BLaER1 (cell line): ENCODE measurements around the gene TOGARAM2.
"Not testable (repeated sequence)": the region's sequence is repeated elsewhere in the genome, so short reads cannot be mapped to it uniquely, and the experiment has no call there.

Experiments used
- H3K27ac ChIP-seq: shearing (Covaris generic); formaldehyde crosslinking; 2 replicates; pipeline ENCODE4 v1.8.1; 2022
- H3K27me3 ChIP-seq: shearing (Covaris generic); formaldehyde crosslinking; 2 replicates; pipeline ENCODE4 v1.8.1; 2022
- H3K36me3 ChIP-seq: shearing (Covaris generic); formaldehyde crosslinking; 2 replicates; pipeline ENCODE4 v1.8.1; 2022
- H3K4me1 ChIP-seq: shearing (Covaris generic); formaldehyde crosslinking; 2 replicates; pipeline ENCODE4 v1.8.1; 2022
- H3K4me2 ChIP-seq: shearing (Covaris generic); formaldehyde crosslinking; 2 replicates; pipeline ENCODE4 v1.8.1; 2022
- H3K4me3 ChIP-seq: shearing (Covaris generic); formaldehyde crosslinking; 2 replicates; pipeline ENCODE4 v1.8.1; 2022
- H3K9ac ChIP-seq: shearing (Covaris generic); formaldehyde crosslinking; 2 replicates; pipeline ENCODE4 v1.8.1; 2022
- H3K9me3 ChIP-seq: shearing (Covaris generic); formaldehyde crosslinking; 2 replicates; pipeline ENCODE4 v1.8.1; 2022
- H4K20me1 ChIP-seq: shearing (Covaris generic); formaldehyde crosslinking; 2 replicates; pipeline ENCODE4 v1.8.1; 2022
- Cebpa-rat ChIP-seq: shearing (Covaris generic); IDR thresholded peaks from 2 replicates; pipeline ENCODE4 v1.8.1; 2022

The TOGARAM2 gene

DNA sequence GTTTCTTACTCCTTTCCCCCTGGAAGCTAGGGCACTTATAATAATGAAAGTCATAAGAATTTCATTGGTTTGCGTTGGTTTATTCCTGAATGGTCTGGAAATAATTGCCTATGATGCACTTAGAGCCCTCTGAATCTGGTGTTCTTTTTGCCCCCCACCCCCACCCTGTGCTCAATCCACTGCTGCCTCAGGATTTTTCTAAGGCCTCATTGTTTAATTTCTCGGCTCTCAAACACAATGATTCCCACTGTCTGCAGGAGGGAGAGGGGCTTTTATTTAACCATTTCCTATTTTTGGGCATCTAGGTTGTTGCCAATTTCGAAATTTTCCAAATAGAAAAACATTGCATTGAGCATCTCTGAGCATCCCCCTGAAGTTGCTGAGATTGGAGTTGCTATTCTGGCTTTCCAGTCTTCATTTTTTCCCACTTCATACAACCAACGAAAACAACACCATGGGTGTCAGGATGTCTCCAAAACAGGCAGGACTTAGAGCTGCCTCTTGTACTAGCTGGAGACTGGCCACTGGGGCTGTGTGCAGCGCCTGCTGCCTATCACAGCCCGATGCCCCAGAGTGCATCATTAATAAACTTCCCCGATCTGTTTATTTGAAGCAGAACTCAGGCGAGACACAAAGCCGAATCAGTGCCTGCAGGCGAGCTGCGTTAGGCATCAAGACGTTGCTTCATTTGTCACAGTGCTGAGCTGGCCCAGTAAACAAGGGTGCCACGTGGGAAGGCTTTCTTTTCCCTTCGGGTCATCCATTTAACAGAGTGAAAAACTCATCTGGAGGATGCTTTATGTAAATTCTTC, 95.0 kb downstream of the TOGARAM2 start:
- Histone ChIP-seq H3K36me3 (no peaks in the 10 kb centered on the region), H3K4me1 (peaks cover 38% of the 10 kb centered on the region), H3K27me3 (no peaks in the 10 kb centered on the region), H4K20me1 (no peaks in the 10 kb centered on the region), H3K9ac (no peak overlapping the region), H3K4me3 (no peak overlapping the region), H3K4me2 (peak overlapping the region; percentile 46), H3K27ac (no peak overlapping the region), H3K9me3 (peaks cover 26% of the 10 kb centered on the region)
- no peak for TF ChIP-seq Cebpa-rat

DNA sequence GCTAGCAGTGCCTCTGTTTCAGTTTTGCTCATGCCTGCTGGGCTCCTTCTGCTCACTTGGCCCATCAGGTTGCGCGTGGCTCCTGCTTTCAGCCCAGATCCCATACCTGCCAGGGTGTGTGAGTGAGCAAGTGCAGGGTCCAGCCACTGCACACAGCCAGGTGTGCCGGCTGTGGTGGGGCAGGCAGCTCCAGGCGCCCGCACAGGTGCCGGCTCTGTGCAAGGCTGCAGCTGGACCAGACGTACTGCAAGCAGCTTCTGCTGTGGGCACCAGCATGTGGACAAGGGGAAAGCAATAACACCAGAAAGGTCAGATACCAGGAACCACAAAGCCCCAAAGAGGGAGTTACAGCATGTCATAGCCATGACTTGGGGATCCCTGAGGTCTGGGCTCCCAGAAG, 98.8 kb downstream of the TOGARAM2 start:
- Histone ChIP-seq H3K4me1 (peaks cover 16% of the 10 kb centered on the region), H3K27ac (no peak overlapping the region), H3K27me3 (no peaks in the 10 kb centered on the region), H3K36me3 (no peaks in the 10 kb centered on the region), H3K4me3 (no peak overlapping the region), H4K20me1 (no peaks in the 10 kb centered on the region), H3K4me2 (no peak overlapping the region), H3K9ac (no peak overlapping the region), H3K9me3 (peaks cover 29% of the 10 kb centered on the region)
- TF ChIP-seq Cebpa-rat: no peak

DNA sequence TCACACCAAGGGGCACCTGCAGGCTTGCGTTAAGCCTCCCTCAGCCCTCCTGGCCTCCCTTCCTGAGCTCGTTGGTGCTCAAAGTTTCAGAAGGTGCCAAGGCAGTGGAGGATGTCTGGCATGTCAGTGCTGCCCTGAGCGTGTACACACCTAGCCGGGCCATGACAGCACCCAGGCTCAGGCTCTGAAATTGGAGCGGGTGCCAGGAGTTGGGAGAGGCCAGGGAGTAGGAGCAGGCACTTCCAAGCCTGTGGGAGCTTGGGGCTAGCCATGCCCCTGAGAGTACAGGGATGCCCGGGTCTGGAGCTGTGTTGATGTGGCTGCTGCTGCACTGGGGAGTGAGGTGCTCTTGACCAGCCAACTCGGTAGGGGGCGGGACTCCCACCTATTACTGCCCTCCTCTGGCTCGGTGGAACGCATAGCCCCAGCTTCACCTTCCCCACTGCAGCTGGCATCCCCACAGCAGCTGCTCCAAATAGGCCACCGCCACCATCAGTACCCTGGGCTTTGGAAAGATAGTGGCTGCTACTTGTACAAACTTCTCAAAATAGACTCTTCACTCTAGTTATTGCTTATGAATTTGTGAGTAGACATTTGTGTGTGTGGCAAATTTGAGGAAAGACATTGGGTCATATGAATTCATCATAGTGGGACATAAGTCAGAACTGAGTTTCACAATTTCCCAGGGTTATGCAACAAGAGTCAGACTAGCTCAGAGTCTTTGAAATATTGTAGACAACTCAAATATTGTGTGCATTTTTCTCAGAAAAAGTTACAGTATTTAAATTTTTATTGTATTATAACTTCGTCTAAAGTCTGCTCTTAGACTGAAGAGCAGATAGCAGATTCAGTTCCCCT, 100.0 kb downstream of the TOGARAM2 start:
- no peaks in the 10 kb centered on the region for H3K36me3 ChIP-seq
- no peak overlapping the region for H3K4me2 ChIP-seq
- no peak for TF ChIP-seq Cebpa-rat
- H3K4me3 ChIP-seq: no peak overlapping the region
- no peak overlapping the region for H3K9ac ChIP-seq
- H3K27ac ChIP-seq: no peak overlapping the region
- peaks cover 6% of the 10 kb centered on the region for H3K4me1 ChIP-seq
- no peaks in the 10 kb centered on the region for H4K20me1 ChIP-seq
- peaks cover 29% of the 10 kb centered on the region for H3K9me3 ChIP-seq
- H3K27me3 ChIP-seq: no peaks in the 10 kb centered on the region

DNA sequence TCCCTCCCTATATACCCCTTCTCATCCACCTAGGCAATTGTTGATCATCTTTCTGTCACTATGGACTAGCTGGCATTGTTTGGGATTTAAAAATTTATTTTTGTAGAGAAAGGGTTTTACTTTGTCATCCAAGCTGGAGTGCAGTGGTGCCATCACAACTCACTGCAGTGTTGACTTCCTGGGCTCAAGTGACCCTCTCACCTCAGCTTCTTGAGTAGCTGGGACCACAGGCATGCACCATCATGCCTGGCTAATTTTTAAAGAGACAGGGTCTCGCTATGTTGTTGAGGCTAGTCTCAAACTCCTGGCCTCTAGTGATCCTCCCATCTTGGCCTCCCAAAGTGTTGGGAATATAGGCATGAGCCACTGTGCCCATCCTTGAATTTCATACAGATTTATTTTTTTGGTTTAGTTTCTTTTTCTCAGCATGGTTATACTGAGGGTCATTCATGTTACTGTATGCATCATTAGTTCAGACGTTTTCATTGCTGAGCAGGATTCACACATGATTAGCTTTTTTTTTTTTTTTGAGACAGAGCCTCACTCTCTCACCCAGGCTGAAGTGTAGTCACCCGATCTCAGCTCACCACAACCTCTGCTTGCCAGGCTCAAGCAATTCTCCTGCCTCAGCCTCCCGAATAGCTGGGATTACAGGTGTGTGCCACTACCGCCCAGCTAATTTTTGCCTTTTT, 101.9 kb downstream of the TOGARAM2 start:
- no peaks in the 10 kb centered on the region for H3K36me3 ChIP-seq
- H3K4me2 ChIP-seq: no peak overlapping the region
- H4K20me1 ChIP-seq: no peaks in the 10 kb centered on the region
- no peaks in the 10 kb centered on the region for H3K4me1 ChIP-seq
- H3K27ac ChIP-seq: no peak overlapping the region
- peaks cover 23% of the 10 kb centered on the region for H3K9me3 ChIP-seq
- no peak overlapping the region for H3K9ac ChIP-seq
- H3K4me3 ChIP-seq: no peak overlapping the region
- no peaks in the 10 kb centered on the region for H3K27me3 ChIP-seq
- no peak for TF ChIP-seq Cebpa-rat

DNA sequence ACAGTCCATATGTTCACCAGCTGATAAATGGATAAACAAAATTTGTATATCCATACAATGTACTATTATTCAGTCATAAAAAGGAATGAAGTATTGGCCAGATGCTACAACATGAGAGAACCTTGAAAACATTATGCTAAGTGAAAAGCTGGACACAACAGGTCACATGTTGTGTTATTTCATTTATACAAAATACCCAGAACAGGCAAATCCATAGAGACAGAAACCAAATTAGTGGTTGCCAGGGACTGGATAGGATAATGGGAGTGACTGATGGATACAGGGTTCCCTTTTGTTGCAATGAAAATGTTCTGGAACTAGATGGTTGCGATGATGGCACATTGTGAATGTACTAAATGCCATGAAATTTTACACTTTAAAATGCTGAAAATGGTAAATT, 103.5 kb downstream of the TOGARAM2 start:
- Histone ChIP-seq H3K27ac (no peak overlapping the region), H3K4me1 (no peaks in the 10 kb centered on the region)
- TF ChIP-seq Cebpa-rat: no peak

DNA sequence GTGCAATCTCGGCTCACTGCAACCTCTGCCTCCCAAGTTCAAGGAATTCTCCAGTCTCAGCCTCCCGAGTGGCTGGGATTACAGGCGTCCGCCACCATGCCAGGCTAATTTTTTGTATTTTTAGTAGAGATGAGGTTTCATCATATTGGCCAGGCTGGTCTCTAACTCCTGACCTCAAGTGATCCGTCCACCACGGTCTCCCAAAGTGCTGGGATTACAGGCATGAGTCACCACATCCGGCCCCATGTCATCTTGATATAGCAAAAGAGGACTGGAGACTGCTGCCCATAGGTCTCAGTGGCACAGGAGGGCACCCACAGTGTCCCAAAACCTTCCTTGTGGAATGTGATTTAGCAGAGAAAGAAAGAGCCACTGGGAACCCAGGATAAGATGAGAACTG, 109.2 kb downstream of the TOGARAM2 start:
- not testable (repeated sequence) for H3K4me2 ChIP-seq, H3K27ac ChIP-seq, H3K27me3 ChIP-seq, H3K4me1 ChIP-seq, H3K9ac ChIP-seq, H3K36me3 ChIP-seq, H4K20me1 ChIP-seq, H3K9me3 ChIP-seq, H3K4me3 ChIP-seq

More for the DNA sequence above, 103.5 kb downstream of the TOGARAM2 start:
- peaks cover 18% of the 10 kb centered on the region for H3K9me3 ChIP-seq
- H3K9ac ChIP-seq: no peak overlapping the region
- no peak overlapping the region for H3K4me3 ChIP-seq
- no peaks in the 10 kb centered on the region for H3K36me3 ChIP-seq
- no peaks in the 10 kb centered on the region for H3K27me3 ChIP-seq
- H4K20me1 ChIP-seq: no peaks in the 10 kb centered on the region
- H3K4me2 ChIP-seq: no peak overlapping the region

DNA sequence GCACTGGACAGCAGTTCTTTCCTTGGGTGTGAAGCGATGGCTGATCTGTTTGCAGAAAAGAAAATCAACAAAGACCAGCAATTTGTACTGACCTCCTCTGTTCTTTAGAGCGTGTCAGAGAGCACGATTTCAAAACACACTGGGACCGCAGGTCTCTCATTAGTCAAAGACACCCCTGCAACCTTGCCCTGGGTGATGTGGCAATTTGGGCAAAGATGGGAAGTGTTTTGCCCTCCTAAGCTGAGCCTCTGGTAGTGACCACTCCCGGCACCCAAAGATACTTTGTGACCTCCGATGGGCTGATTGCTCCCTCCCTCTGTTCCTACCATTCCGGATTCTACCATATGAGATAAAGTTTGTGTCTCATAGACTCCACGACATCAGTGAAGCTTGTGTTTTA, 115.9 kb downstream of the TOGARAM2 start:
- H3K9ac ChIP-seq: no peak overlapping the region

DNA sequence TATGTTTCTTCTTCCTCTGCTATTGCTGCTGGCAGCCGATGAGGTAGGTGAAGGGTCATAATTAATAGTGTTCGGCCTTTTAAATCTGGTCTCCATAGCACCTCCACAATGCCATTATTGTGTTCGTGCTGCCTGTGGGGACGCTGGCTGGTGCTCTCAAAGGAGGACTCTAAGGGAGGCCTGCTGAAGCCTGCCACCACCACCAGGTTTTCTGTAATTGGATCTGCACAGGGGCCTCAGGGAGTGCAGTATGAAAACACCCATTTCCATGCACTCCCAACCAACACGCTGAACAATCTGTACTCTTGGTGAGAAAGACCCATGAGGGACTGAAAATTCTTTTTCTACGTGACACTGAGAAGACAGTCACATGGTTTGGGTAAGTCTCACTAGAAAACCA, 116.5 kb downstream of the TOGARAM2 start:
- H4K20me1 ChIP-seq: no peaks in the 10 kb centered on the region
- no peaks in the 10 kb centered on the region for H3K9me3 ChIP-seq
- no peak overlapping the region for H3K4me2 ChIP-seq
- TF ChIP-seq Cebpa-rat: no peak
- H3K27ac ChIP-seq: no peak overlapping the region
- H3K27me3 ChIP-seq: no peaks in the 10 kb centered on the region
- H3K4me1 ChIP-seq: no peaks in the 10 kb centered on the region
- H3K9ac ChIP-seq: no peak overlapping the region
- H3K4me3 ChIP-seq: no peak overlapping the region
- H3K36me3 ChIP-seq: no peaks in the 10 kb centered on the region

More for the DNA sequence above, 115.9 kb downstream of the TOGARAM2 start:
- H4K20me1 ChIP-seq: no peaks in the 10 kb centered on the region
- no peak for TF ChIP-seq Cebpa-rat
- no peaks in the 10 kb centered on the region for H3K27me3 ChIP-seq
- H3K9me3 ChIP-seq: no peaks in the 10 kb centered on the region
- no peak overlapping the region for H3K27ac ChIP-seq
- H3K4me1 ChIP-seq: no peaks in the 10 kb centered on the region
- H3K4me2 ChIP-seq: no peak overlapping the region
- no peak overlapping the region for H3K4me3 ChIP-seq
- H3K36me3 ChIP-seq: no peaks in the 10 kb centered on the region

DNA sequence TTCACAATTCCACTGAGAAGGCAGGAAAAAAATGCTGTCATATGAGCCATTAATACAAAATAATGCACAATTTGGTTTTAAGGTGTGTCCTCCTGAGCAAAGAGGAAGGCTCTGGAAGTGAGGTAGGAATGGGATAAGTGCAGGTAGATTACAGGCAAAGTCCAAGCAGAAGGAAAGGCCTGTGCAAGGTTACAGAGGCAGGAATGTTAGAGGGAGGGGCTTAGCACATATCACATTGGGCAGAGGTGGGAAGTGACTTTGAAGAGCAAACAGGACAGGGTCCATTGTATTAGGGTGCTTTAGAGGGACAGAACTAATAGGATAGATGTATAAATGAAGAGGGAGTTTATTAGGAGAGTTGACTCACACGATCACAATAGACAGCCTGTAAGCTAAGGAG, 119.5 kb downstream of the TOGARAM2 start:
- no peak for TF ChIP-seq Cebpa-rat
- no peaks in the 10 kb centered on the region for H3K9me3 ChIP-seq
- no peak overlapping the region for H3K4me2 ChIP-seq
- no peak overlapping the region for H3K4me3 ChIP-seq
- no peaks in the 10 kb centered on the region for H4K20me1 ChIP-seq
- no peaks in the 10 kb centered on the region for H3K4me1 ChIP-seq
- no peak overlapping the region for H3K27ac ChIP-seq
- no peak overlapping the region for H3K9ac ChIP-seq
- H3K36me3 ChIP-seq: no peaks in the 10 kb centered on the region
- H3K27me3 ChIP-seq: no peaks in the 10 kb centered on the region
